GM23338 (cell line): ENCODE results near the gene UCN. TPM values are rescaled to one million over a fixed set of nuclear protein-coding genes. Genes with fewer than 3 reads are reported as not detected.

Source experiments
- ATAC-seq: fragments of 200-7000 bp; cut with Tn5 transposase; 3 replicates; pipeline ENCODE4 v1.9.1; 2020
- DNase-seq: peaks from one replicate; pipeline ENCODE4 v3.0.0-alpha.2; 2015; ENCODE audit warnings: low spot score
- H2AFZ ChIP-seq: fragments of 200-600 bp; sonication (generic); 2 replicates; pipeline ENCODE4 v1.8.0; 2016; ENCODE audit warnings: antibody characterized with exemption, mild to moderate bottlenecking, moderate library complexity
- H3F3A ChIP-seq: fragments of 200-600 bp; sonication (generic); replicated peaks from 2 replicates; pipeline ENCODE4 v1.8.0; 2017; ENCODE audit warnings: antibody characterized with exemption, mixed run types, low read depth
- H3K27ac ChIP-seq: fragments of 200-600 bp; sonication (generic); 2 replicates; pipeline ENCODE4 v1.6.1; 2016; ENCODE audit warnings: low read depth
- H3K27me3 ChIP-seq: fragments of 200-600 bp; sonication (generic); 2 replicates; pipeline ENCODE4 v1.8.0; 2016; ENCODE audit warnings: mild to moderate bottlenecking, mixed run types, moderate library complexity; ENCODE audit not compliant: insufficient read depth
- H3K36me3 ChIP-seq: fragments of 200-600 bp; sonication (generic); 2 replicates; pipeline ENCODE4 v1.8.0; 2016; ENCODE audit warnings: mild to moderate bottlenecking; ENCODE audit not compliant: insufficient read depth
- H3K4me1 ChIP-seq: fragments of 200-600 bp; sonication (generic); 2 replicates; pipeline ENCODE4 v1.8.0; 2016; ENCODE audit warnings: mild to moderate bottlenecking, moderate library complexity; ENCODE audit not compliant: insufficient read depth
- H3K4me2 ChIP-seq: fragments of 200-600 bp; sonication (generic); 2 replicates; pipeline ENCODE4 v1.7.1; 2017; ENCODE audit warnings: mixed run types
- H3K4me3 ChIP-seq: fragments of 200-600 bp; sonication (generic); 2 replicates; pipeline ENCODE4 v1.6.1; 2016; ENCODE audit warnings: mixed run types
- H3K79me2 ChIP-seq: fragments of 200-600 bp; sonication (generic); replicated peaks from 2 replicates; pipeline ENCODE4 v1.8.0; 2017; ENCODE audit warnings: mild to moderate bottlenecking; ENCODE audit not compliant: insufficient read depth
- H3K9me2 ChIP-seq: fragments of 200-600 bp; sonication (generic); 2 replicates; pipeline ENCODE4 v1.8.0; 2017; ENCODE audit not compliant: insufficient read depth
- H4K20me1 ChIP-seq: fragments of 200-600 bp; sonication (generic); replicated peaks from 2 replicates; pipeline ENCODE4 v1.8.0; 2017; ENCODE audit warnings: mild to moderate bottlenecking; ENCODE audit not compliant: insufficient read depth
- H3K27ac Mint-ChIP-seq: 2 replicates; pipeline ENCODE4 v1.8.0; 2020; ENCODE audit warnings: inconsistent platforms, mild to moderate bottlenecking, moderate library complexity, mixed read lengths
- H3K27me3 Mint-ChIP-seq: 3 replicates; pipeline ENCODE4 v1.8.0; 2022; ENCODE audit warnings: low read depth, mild to moderate bottlenecking, moderate library complexity, mixed read lengths, inconsistent platforms; ENCODE audit not compliant: insufficient read depth, poor library complexity
- H3K36me3 Mint-ChIP-seq: 3 replicates; pipeline ENCODE4 v1.8.0; 2021; ENCODE audit warnings: low read depth, mild to moderate bottlenecking, inconsistent platforms, moderate library complexity, mixed read lengths
- H3K4me1 Mint-ChIP-seq: 3 replicates; pipeline ENCODE4 v1.8.0; 2020; ENCODE audit warnings: mild to moderate bottlenecking, inconsistent platforms, mixed read lengths
- H3K4me3 Mint-ChIP-seq: 3 replicates; pipeline ENCODE4 v1.8.0; 2021; ENCODE audit warnings: moderate library complexity, mild to moderate bottlenecking, inconsistent platforms, mixed read lengths
- H3K9me3 Mint-ChIP-seq: 3 replicates; pipeline ENCODE4 v1.8.0; 2020; ENCODE audit warnings: moderate library complexity, mild to moderate bottlenecking, inconsistent platforms, mixed read lengths
- CREB1 ChIP-seq: fragments of 250-450 bp; sonication (Bioruptor Pico); IDR thresholded peaks from 2 replicates; pipeline ENCODE4 v1.5.0; 2020; ENCODE audit warnings: low read depth, mild to moderate bottlenecking, moderate library complexity
- ETS1 ChIP-seq: IDR thresholded peaks from 2 replicates; pipeline ENCODE4 v1.6.1; 2016; ENCODE audit warnings: antibody characterized with exemption
- EZH2 ChIP-seq: fragments of 200-600 bp; sonication (generic); IDR thresholded peaks from one replicate; pipeline ENCODE4 v1.8.0; 2017; ENCODE audit warnings: antibody characterized with exemption, mild to moderate bottlenecking, low read depth; ENCODE audit not compliant: unreplicated experiment
- JUNB ChIP-seq: IDR thresholded peaks from one replicate; pipeline ENCODE4 v1.6.1; 2016; ENCODE audit warnings: antibody characterized with exemption; ENCODE audit not compliant: unreplicated experiment
- NANOG ChIP-seq: IDR thresholded peaks from 2 replicates; pipeline ENCODE4 v1.6.1; 2016; ENCODE audit warnings: antibody characterized with exemption, borderline replicate concordance
- POLR2AphosphoS5 ChIP-seq: IDR thresholded peaks from 2 replicates; pipeline ENCODE4 v1.6.1; 2016; ENCODE audit warnings: antibody characterized with exemption, low read depth
- STAT1 ChIP-seq: IDR thresholded peaks from one replicate; pipeline ENCODE4 v1.6.1; 2016; ENCODE audit warnings: antibody characterized with exemption; ENCODE audit not compliant: unreplicated experiment
- ZNF114 ChIP-seq: fragments of 250-450 bp; sonication (Bioruptor Pico); IDR thresholded peaks from 2 replicates; pipeline ENCODE4 v1.5.0; 2020; ENCODE audit warnings: mild to moderate bottlenecking, moderate library complexity
- ZNF331 ChIP-seq: fragments of 250-450 bp; sonication (Bioruptor Pico); IDR thresholded peaks from 2 replicates; pipeline ENCODE4 v1.5.0; 2020; ENCODE audit warnings: low read depth, mild to moderate bottlenecking, moderate library complexity
- ZNF462 ChIP-seq: fragments of 250-450 bp; sonication (Bioruptor Pico); IDR thresholded peaks from 2 replicates; pipeline ENCODE4 v1.5.0; 2020; ENCODE audit warnings: mild to moderate bottlenecking, moderate library complexity
- polyA plus RNA-seq: library from polyadenylated mRNA; unstranded; fragments of >200 nt; fragmentation: Nextera tagmentation; extraction: Ambion mirVana; gene quantifications from 2 replicates; pipeline ENCODE4 v1.2.1, GENCODE V29; 2016
- total RNA-seq: library from RNA; depleted of rRNA; stranded (reverse); fragments of >200 nt; shearing (Covaris generic); gene quantifications from 2 replicates; pipeline ENCODE4 v1.2.3, GENCODE V29; 2014

UCN gene
- total and polyA plus RNA-seq, 2 experiments from 2014 or later, result 0.59 to 0.99 TPM

- TF ChIP-seq NANOG (no peak), ZNF114 (no peak), ETS1 (no peak), JUNB (no peak), EZH2 (no peak), POLR2AphosphoS5 (no peak), ZNF331 (CRISPR knock-in tag) (no peak), CREB1 (CRISPR knock-in tag) (no peak)
- no peaks in the 10 kb centered on the region for H3K79me2 ChIP-seq
- no peak overlapping the region for H3K4me3 Mint-ChIP-seq
- no peaks in the 10 kb centered on the region for H3K27me3 ChIP-seq
- no peaks in the 10 kb centered on the region for H3K9me2 ChIP-seq
- peaks cover 8% of the 10 kb centered on the region for H4K20me1 ChIP-seq
- H3K9me3 Mint-ChIP-seq, result no peaks in the 10 kb centered on the region
- no peak overlapping the region for H3K4me3 ChIP-seq
- H3K27ac Mint-ChIP-seq, result no peak overlapping the region
- H3K4me2 ChIP-seq, result no peak overlapping the region
- peaks cover 62% of the 10 kb centered on the region for H3K36me3 ChIP-seq
- H3K36me3 Mint-ChIP-seq, result peaks cover 82% of the 10 kb centered on the region
- DNase-seq, result no peak
- no peaks in the 10 kb centered on the region for H3K4me1 Mint-ChIP-seq
- no peaks in the 10 kb centered on the region for H3F3A ChIP-seq
- no peak overlapping the region for H2AFZ ChIP-seq
- no peak overlapping the region for H3K27ac ChIP-seq
- H3K27me3 Mint-ChIP-seq, result peaks cover 8% of the 10 kb centered on the region
- no peaks in the 10 kb centered on the region for H3K4me1 ChIP-seq
- ATAC-seq, result no peak
These were observed 27.9 kb upstream of the UCN start for GRCh38 chr2:27336173-27336572.

DNA sequence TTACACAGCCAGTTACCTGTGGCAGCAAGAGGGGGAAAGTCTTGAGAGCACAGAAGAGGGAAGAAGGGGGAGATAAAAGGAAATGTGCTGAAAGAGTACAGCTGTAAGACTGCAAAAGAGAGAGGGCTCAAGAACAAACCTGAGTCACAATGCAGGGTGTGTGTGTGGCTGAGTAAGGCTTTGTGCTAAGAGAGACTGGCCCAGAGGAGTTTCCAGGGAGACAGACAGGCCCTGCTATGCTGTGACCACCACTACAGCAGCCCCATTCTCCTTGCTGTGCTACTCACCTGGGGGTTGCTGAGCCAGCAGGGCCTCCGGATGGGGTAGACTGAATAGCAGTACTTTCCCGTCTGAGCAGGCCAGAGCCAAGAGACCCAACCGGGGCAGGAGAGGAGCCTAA is 27.1 kb upstream of the UCN start:
- peaks cover 82% of the 10 kb centered on the region for H3K36me3 Mint-ChIP-seq
- ATAC-seq, result no peak
- H3K36me3 ChIP-seq, result peaks cover 53% of the 10 kb centered on the region
- TF ChIP-seq EZH2 (no peak), ZNF462 (CRISPR knock-in tag) (no peak), POLR2AphosphoS5 (no peak), STAT1 (no peak), ZNF331 (CRISPR knock-in tag) (no peak), ZNF114 (no peak), ETS1 (no peak)

More for the DNA sequence above, 27.1 kb upstream of the UCN start:
- Histone ChIP-seq H3K4me1 (no peaks in the 10 kb centered on the region), H3K9me2 (no peaks in the 10 kb centered on the region), H3K27ac (no peak overlapping the region), H4K20me1 (peaks cover 8% of the 10 kb centered on the region), H3K4me3 (no peak overlapping the region), H2AFZ (no peak overlapping the region), H3K79me2 (no peaks in the 10 kb centered on the region), H3K27me3 (no peaks in the 10 kb centered on the region), H3K4me2 (no peak overlapping the region), H3F3A (no peaks in the 10 kb centered on the region)
- no peak for DNase-seq
- no peak overlapping the region for H3K27ac Mint-ChIP-seq
- H3K27me3 Mint-ChIP-seq, result peaks cover 4% of the 10 kb centered on the region
- no peaks in the 10 kb centered on the region for H3K4me1 Mint-ChIP-seq
- H3K9me3 Mint-ChIP-seq, result no peaks in the 10 kb centered on the region
- no peak overlapping the region for H3K4me3 Mint-ChIP-seq
